Neural cell (in vitro differentiated cells): ENCODE data around the gene ACP6.

ENCODE experiments used
- CTCF ChIP-seq: fragments of 450-650 bp; IDR thresholded peaks from 2 replicates; pipeline ENCODE4 v1.5.1; 2014; ENCODE audit warnings: antibody characterized with exemption, mild to moderate bottlenecking, moderate library complexity; ENCODE audit not compliant: poor library complexity, severe bottlenecking
- EP300 ChIP-seq: fragments of 450-650 bp; conservative IDR thresholded peaks from 2 replicates; pipeline ENCODE4 v1.6.1; 2014; ENCODE audit warnings: antibody characterized with exemption, mild to moderate bottlenecking, moderate library complexity; ENCODE audit not compliant: poor library complexity, severe bottlenecking

GRCh38 chr1:147643974-147644373, 26.4 kb downstream of the ACP6 start:
- TF ChIP-seq CTCF: no peak
- no peak for TF ChIP-seq EP300
